ENCODE data around the gene PSMG4. TPM values are rescaled to one million over a fixed set of nuclear protein-coding genes. Genes with fewer than 3 reads are reported as not detected.

Gene PSMG4
- total and polyA plus RNA-seq, 2 of the 8 experiments (the other 6 are each of a cell fraction or from before 2014, with no cell fraction given): 40.6 to 113 TPM

- H3K23ac ChIP-seq (ENCODE audit: insufficient read length): no peak overlapping the region
- WGBS, 2 experiments (ENCODE audit: extremely low coverage in 1 of 2, insufficient coverage in 1 of 2, insufficient read length in 1 of 2, insufficient replicate concordance in 2 of 2, low coverage in 1 of 2, low lambda C conversion rate in 2 of 2, missing lambda C conversion rate in 1 of 2): 96% methylated on average over 29 of the region's 32 CpGs; no CpG with 5 or more reads in 1 of the 2 experiments
- POLR2A ChIA-PET (ENCODE audit: partially characterized antibody): interaction anchor here (1.5 kb wide), 1 partner anchor 32 kb away, joined by 3 read pairs; no protein-coding TSS in a partner anchor
Measured at GRCh38 chr6:3292431-3293197, 33.9 kb downstream of the PSMG4 start.

More at GRCh38 chr6:3292431-3293197, 33.9 kb downstream of the PSMG4 start:
- no peak overlapping the region; the same call in 1 of the 2 replicates for H4K8ac ChIP-seq (ENCODE audit: extremely low read depth, insufficient read depth, low read length)
- no peaks in the 10 kb centered on the region for H3K27me3 ChIP-seq (replicated peaks in 1 of 4; ENCODE audit: control insufficient read depth in 3 of 4, extremely low read depth in 1 of 4, insufficient read depth in 3 of 4, low read length in 3 of 4)
- H3K9me3 ChIP-seq (ENCODE audit: insufficient read depth in 2 of 2, low read depth in 1 of 2, low read length in 1 of 2): no peaks in the 10 kb centered on the region
- H3K36me3 ChIP-seq (ENCODE audit: control insufficient read depth in 2 of 4, insufficient read depth in 4 of 4, low read length in 3 of 4): no peaks in the 10 kb centered on the region; a peak in 1 of 8 replicates
- no peak for FAIRE-seq
- no peak overlapping the region for H3K14ac ChIP-seq (ENCODE audit: insufficient read length)
- no peak overlapping the region for H3K27ac ChIP-seq (ENCODE audit: low read depth, low read length)
- H3K4ac ChIP-seq (replicated peaks; ENCODE audit: insufficient read length, low read depth, low read length): no peak overlapping the region
- H2BK15ac ChIP-seq (ENCODE audit: low read length): no peak overlapping the region
- H2BK120ac ChIP-seq (replicated peaks; ENCODE audit: low read depth, low read length): no peak overlapping the region
- no peak overlapping the region for H2BK5ac ChIP-seq (ENCODE audit: low read depth, low read length)
- no peak overlapping the region for H3K18ac ChIP-seq (ENCODE audit: extremely low read depth, low read length)
- DNase-seq (ENCODE audit: low read depth in 1 of 2, low spot score in 2 of 2): no peak
- no peak overlapping the region for H4K5ac ChIP-seq (ENCODE audit: insufficient read length, low read depth, low read length)
- H3K56ac ChIP-seq (replicated peaks; ENCODE audit: insufficient read length, low read depth, low read length): no peak overlapping the region
- no peaks in the 10 kb centered on the region for H4K20me1 ChIP-seq (replicated peaks in 1 of 2; ENCODE audit: control insufficient read depth in 1 of 2, insufficient read depth in 2 of 2, low read length in 2 of 2)
- H3K23me2 ChIP-seq (ENCODE audit: low read depth, low read length): no peaks in the 10 kb centered on the region
- no peaks in the 10 kb centered on the region for H3K4me1 ChIP-seq (replicated peaks in 1 of 4; ENCODE audit: control insufficient read depth in 3 of 4, insufficient read depth in 4 of 4, low read length in 3 of 4)
- H2BK20ac ChIP-seq (ENCODE audit: low read length): no peak overlapping the region
- H3K4me3 ChIP-seq (ENCODE audit: extremely low read depth in 1 of 4, insufficient read depth in 2 of 4, low read depth in 3 of 4, low read length in 4 of 4): no peak overlapping the region
- H3K79me1 ChIP-seq (ENCODE audit: low read depth, low read length): no peaks in the 10 kb centered on the region
- no peak overlapping the region for H3K4me2 ChIP-seq (ENCODE audit: insufficient read depth in 1 of 2, low read depth in 2 of 2, low read length in 2 of 2)
- no peak overlapping the region for H2AFZ ChIP-seq (ENCODE audit: low read length)
- no peak overlapping the region for H4K91ac ChIP-seq (replicated peaks; ENCODE audit: insufficient read length, low read length)
- TF ChIP-seq USF2 (IDR thresholded peaks at IDR 0.05; ENCODE audit: low read length) (no peak), NRF1 (IDR thresholded peaks at IDR 0.05; ENCODE audit: low read depth, low read length) (no peak), FOSL1 (IDR thresholded peaks at IDR 0.05; ENCODE audit: insufficient read depth, low read depth, low read length) (no peak), MAFK (IDR thresholded peaks at IDR 0.05; ENCODE audit: low read depth, low read length) (no peak), ATF2 (IDR thresholded peaks at IDR 0.05; ENCODE audit: low read length) (no peak)
- no peak overlapping the region for H2AK5ac ChIP-seq (ENCODE audit: low read depth, low read length)
- no peaks in the 10 kb centered on the region for H3K79me2 ChIP-seq (ENCODE audit: control insufficient read depth in 1 of 2, insufficient read depth in 2 of 2, low read length in 2 of 2)
- CTCF ChIA-PET (ENCODE audit: partially characterized antibody): interaction anchor here (0.8 to 2.8 kb wide), 11 partner anchors 10 to 440 kb away, joined by 3 to 14 read pairs (median 3); no protein-coding TSS in a partner anchor
- H3K9ac ChIP-seq (replicated peaks in 1 of 4; ENCODE audit: extremely low read depth in 1 of 4, low read depth in 3 of 4, low read length in 3 of 4): no peak overlapping the region
- H2BK12ac ChIP-seq (ENCODE audit: low read depth, low read length): no peak overlapping the region

Measured in H1 (cell line).